Jurkat, Clone E6-1 (cell line): Measurements from ENCODE around the gene CERS5. TPM values are rescaled to one million over a fixed set of nuclear protein-coding genes. Genes with fewer than 3 reads are reported as not detected.
A peak's percentile ranks its signal among the peaks of the same experiment; 100 is the strongest.

Experiments
- DNase-seq: peaks from one replicate; pipeline ENCODE4 v3.0.0-alpha.2; 2011; ENCODE audit warnings: low read depth, low spot score
- H3K4me3 ChIP-seq: 2 replicates; pipeline ENCODE4 v1.5.1; 2011; ENCODE audit warnings: mild to moderate bottlenecking, low read length, control low read depth, moderate library complexity
- polyA plus RNA-seq: library from polyadenylated mRNA; unstranded; fragments of >200 nt; gene quantifications from one replicate; pipeline ENCODE4 v1.2.1, GENCODE V29; 2012; ENCODE audit warnings: missing spikeins; ENCODE audit not compliant: insufficient read length, insufficient read depth

Gene CERS5, protein sequence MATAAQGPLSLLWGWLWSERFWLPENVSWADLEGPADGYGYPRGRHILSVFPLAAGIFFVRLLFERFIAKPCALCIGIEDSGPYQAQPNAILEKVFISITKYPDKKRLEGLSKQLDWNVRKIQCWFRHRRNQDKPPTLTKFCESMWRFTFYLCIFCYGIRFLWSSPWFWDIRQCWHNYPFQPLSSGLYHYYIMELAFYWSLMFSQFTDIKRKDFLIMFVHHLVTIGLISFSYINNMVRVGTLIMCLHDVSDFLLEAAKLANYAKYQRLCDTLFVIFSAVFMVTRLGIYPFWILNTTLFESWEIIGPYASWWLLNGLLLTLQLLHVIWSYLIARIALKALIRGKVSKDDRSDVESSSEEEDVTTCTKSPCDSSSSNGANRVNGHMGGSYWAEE
- 40.8 TPM for polyA plus RNA-seq

DNA sequence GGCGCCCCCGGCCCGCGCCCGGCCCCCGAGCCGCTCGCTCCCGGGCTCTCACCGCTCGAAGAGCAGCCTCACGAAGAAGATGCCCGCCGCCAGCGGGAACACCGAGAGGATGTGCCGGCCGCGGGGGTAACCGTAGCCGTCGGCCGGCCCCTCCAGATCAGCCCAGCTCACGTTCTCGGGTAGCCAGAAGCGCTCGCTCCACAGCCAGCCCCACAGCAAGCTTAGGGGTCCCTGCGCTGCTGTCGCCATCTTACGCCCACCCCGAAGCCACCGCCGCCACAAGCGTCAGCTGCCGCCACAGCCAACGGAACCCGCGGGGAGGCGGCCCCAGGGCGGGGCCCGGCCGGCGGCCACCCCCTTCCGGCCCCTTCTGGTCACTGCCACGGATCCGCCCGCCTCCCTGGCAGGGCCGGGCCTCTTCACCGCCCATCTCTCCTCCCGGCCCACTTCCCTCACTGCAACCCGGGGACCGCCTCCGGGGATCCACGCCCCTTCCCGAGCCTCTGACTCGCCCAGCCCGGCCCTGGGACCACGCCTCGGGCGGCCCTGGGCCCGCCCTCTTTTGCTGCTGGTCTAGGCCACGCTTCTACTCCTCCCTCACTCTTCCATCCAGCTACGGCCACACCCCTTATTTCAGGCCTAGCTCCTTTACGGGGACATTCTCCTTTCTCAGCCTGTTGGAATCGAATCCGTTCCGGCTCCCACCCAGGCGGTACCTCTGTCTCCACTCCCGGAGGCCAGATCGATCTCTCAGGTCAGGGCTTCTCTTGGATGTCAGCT, at the start of gene CERS5:
Gene CERS5, minus strand, starts transcription at position 321 of the 780 bp plus-strand sequence. Its CDS starts 72 bp downstream, at position 249.
- peak within 1 kb of the TSS; percentile 86 for H3K4me3 ChIP-seq
- peak; percentile 95 for DNase-seq

GRCh38 chr12:50215033-50215432, 47.9 kb upstream of the CERS5 start:
- H3K4me3 ChIP-seq = no peak overlapping the region
- no peak for DNase-seq

GRCh38 chr12:50214018-50214417, 46.8 kb upstream of the CERS5 start:
- no peak for DNase-seq
- H3K4me3 ChIP-seq = no peak overlapping the region

DNA sequence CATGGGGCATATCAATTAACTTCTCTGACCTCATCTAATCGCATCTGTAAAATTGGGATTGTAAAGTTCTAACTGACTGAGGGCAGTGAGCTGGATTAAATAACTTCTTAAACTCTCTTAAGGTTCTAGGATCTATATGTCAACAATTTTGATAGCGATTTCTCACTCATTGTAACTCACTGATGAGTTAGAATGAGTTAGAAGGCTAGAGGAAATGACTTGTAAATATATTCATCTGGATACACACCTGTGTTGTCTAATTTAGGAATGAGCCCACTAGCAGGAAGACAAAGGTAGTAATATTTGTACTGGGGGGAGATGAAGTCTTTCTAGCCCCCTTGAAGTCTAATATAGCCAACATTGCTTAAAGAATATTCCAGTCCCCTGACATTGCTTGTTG, 46.3 kb upstream of the CERS5 start:
- H3K4me3 ChIP-seq = no peak overlapping the region
- DNase-seq = no peak

DNA sequence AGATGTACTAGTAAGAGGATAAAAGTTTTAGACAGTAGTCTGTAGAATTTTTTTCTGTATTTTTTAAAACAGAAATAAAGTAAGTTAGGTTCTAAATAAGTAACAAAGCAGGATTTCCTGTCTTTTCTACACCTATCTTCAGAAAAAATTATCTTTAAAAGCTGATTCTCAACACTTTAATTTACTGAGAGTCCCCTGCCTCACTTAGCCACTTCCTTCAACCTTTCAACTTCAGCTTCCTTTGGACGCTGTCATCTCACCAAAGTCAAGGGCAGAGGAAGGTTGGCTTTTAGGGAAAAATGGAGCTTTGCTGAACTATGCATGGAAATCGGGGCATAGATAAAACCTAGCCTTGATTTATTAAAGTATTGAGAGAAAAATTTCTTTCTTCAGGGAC, 44.9 kb upstream of the CERS5 start:
- no peak overlapping the region for H3K4me3 ChIP-seq
- DNase-seq = no peak

- H3K4me3 ChIP-seq = no peak overlapping the region
- no peak for DNase-seq
These were observed 44.4 kb upstream of the CERS5 start for GRCh38 chr12:50211392-50212070.

DNA sequence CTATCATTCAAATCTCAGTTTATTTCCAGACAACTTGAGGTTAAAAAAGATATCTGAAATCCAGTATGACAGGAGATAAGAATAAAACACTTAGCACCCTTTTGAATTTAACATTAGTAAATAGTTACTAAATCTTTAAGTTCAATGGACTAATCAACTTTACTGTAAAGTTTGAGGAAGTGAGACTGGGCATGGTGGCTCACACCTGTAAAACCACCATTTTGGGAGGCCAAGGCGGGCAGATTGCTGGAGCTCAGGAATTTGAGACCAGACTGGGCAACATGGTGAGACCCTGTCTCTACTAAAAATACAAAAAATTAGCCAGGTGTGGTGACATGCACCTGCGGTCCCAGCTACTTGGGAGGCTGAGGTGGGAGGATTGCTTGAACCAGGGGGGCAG, 40.3 kb upstream of the CERS5 start:
- no peak for DNase-seq
- no peak overlapping the region for H3K4me3 ChIP-seq

DNA sequence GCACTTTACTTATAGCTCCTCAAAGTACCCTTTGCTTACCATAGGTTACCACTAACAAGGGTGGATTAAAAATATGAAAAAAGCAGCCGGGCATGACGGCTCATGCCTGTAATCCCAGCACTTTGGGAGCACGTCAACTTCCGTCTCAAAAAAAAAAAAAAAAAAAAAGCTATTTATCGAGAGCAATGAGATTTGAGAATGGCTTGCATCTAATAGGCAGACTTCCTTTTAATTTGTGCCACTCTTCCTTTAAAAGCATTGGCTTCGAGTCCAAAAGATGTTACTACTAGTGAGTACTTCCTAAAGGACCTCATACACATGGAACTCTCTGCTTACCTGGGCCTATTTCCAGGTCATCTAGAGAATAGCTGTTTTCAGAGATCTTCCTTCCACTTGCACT, 38.5 kb upstream of the CERS5 start:
- H3K4me3 ChIP-seq = no peak overlapping the region
- DNase-seq = no peak

DNA sequence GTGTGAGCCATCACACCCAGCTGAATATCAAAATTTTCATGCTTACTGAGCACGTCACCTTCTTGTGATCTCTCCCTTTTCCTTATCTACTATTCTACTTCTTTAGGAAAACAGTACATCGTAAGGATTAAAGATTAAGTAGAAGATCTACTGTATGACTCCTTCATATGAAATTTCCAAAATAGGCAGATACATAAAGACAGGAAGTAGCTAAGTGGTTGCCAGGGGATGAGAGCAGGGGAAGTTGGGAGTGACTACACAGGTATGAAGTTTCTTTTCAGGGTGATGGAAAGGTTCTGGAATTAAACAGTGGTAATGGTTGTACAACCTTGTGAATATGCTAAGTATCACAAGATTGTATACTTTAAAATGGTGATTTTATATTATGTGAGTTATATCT, 36.5 kb upstream of the CERS5 start:
- H3K4me3 ChIP-seq = no peak overlapping the region
- no peak for DNase-seq

- H3K4me3 ChIP-seq = no peak overlapping the region
- no peak for DNase-seq
These were observed 34.9 kb upstream of the CERS5 start for GRCh38 chr12:50201987-50202521.

DNA sequence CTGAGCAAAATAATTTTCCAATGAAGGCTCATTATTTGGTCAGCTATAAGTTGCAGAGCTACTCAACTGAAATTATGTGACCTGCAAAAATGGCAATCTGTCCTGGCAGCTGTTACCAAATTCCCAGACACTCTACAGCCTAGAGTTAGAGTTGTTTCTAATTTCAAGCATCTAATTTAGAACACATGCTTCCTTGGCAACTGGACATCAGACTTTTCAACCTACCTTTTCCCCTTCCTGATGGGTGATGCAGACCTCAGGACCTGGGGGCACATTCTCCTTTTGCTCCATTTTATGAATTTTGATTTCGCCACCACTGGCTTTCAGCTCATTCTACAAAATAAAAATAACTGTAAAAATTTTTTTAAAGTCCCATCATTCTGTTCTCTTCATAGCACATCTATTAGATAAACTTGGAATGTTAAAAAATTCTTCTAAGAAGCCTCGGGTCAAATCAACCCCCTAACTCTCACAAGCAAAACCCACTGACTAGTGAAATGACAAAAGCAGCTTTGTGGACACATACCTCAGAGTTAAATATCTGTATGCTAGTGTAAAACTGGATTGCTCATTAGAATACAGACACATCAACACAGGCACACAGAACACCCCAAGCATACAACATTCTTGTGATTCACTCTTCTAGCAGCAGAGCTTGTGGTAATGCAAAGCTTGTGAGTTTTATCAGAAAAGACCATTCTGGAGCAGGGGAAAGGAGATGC, 33.5 kb upstream of the CERS5 start:
- H3K4me3 ChIP-seq = no peak overlapping the region
- no peak for DNase-seq

GRCh38 chr12:50198829-50199228, 31.7 kb upstream of the CERS5 start:
- H3K4me3 ChIP-seq = no peak overlapping the region
- DNase-seq = no peak

DNA sequence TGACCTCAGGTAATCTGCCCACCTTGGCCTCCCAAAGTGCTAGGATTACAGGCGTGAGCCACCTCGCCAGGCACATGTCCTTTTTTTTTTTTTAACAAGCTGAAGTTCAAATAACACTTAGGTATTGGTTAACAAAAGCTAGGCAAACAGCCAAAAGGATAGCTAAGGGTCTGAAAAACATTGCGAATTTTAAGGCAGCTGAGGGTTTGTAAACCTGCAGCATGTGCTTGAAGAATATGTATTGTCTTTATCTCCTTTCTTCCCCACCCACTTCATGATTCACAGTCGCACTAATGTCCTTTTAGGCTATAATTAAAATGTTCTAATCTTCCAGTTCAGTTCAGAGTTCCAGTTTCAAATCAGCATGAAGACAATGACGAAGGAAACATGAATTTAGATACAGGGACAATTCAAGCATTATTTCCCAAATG, 30.1 kb upstream of the CERS5 start:
- no peak overlapping the region for H3K4me3 ChIP-seq
- no peak for DNase-seq

DNA sequence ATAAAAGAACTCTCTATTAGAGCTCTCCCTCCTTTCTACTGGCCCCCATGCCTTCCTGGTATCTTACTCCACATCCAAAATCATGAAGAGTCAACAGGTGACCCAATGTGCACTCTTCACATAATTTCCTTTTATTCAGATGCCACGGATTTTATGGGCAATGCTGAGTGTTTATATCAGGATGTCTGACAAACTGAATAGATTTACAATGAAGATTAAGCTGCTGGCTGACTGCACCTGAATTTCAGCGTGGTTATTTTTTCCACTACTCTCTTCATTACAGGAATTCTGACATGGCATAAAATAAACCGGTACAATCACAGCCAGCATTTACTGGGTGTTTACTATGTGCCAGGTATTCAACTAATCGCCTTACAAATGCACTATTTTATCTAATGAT, 29.4 kb upstream of the CERS5 start:
- DNase-seq = no peak
- H3K4me3 ChIP-seq = no peak overlapping the region

DNA sequence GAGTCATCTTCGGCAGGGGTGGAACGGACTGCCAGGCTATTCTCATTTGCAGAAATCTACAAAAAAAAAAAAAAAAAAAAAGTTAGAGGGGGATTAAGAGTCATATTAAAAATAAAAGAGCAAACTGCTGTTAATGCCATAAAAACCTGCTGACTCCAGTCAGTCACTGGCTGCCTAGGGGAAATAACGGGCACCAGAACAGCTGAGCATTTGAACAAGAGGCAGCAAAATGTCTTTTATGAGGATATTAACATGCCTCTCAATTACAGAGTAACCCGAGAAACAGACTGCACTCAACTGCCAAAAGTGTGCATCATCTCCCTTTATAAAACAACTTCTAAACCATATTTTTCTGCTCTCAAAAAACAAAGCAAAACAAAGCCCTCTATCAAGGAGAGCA, 28.7 kb upstream of the CERS5 start:
- no peak for DNase-seq
- no peak overlapping the region for H3K4me3 ChIP-seq

DNA sequence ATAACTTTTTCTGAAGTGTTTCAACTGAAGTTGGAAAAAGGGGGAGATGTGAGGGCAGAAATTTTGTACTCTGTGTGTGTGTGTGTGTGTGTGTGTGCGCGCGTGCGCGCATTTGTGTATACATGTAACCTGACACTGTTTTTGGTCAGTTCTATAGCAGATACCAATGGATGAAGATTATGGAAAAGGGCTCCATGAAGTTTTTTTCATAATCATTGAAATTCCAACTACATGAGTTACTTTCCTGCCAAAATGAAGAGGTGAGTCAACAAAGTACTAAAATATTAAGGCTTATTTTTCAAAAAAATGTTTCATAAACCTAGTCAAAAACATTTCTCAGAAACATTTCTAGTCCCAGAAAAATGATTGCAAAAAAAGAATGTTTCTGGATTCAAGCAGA, 25.7 kb upstream of the CERS5 start:
- DNase-seq = no peak
- no peak overlapping the region for H3K4me3 ChIP-seq

GRCh38 chr12:50192236-50192635, 25.1 kb upstream of the CERS5 start:
- DNase-seq = no peak
- H3K4me3 ChIP-seq = no peak overlapping the region

DNA sequence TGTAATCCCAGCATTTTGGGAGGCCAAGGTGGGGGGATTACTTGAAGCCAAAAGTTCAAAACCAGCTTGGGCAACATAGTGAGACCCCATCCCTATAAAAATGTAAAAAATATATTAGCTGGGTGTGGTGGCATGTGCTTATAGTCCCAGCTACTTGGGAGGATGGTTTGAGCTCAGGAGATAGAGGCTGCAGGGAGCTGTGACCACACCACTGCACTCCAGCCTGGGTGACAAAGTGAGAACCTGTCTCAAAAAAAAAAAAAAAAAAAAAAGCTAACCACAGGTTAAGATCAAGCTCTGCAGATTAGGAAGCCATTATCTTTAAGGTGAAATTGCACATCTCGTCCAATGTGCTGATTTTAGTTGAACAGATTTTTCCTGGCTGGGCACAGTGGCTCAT, 23.7 kb upstream of the CERS5 start:
- no peak overlapping the region for H3K4me3 ChIP-seq
- no peak for DNase-seq
